Measurements from ENCODE around the gene KISS1R. TPM values are rescaled to one million over a fixed set of nuclear protein-coding genes. Genes with fewer than 3 reads are reported as not detected.
"Not testable (repeated sequence)": the region's sequence is repeated elsewhere in the genome, so short reads cannot be mapped to it uniquely, and the experiment has no call there.

Gene KISS1R
- total and polyA plus RNA-seq, 8 donors, result 0.16 to 1.0 (median 0.31) TPM; not detected in 2

- no peak for FAIRE-seq
- ATAC-seq, result no peak
- Histone ChIP-seq H3K27me3 (no peaks in the 10 kb centered on the region), H3K9me3 (no peaks in the 10 kb centered on the region), H3K4me3 (peak overlapping the region in 2 of 4 donors; percentile 17 to 26), H3K36me3 (peaks cover 0 to 25% (median 4%) of the 10 kb centered on the region in 3 donors), H3K4me1 (peaks cover 0 to 4% (median 0%) of the 10 kb centered on the region in 3 donors), H3K27ac (peak overlapping the region in 2 of 4 donors; percentile 50 to 57)
- no peak for TF ChIP-seq CTCF (IDR thresholded peaks at IDR 0.05)
- peak in 2 of 6 donors; percentile 48 to 78 for DNase-seq
- 82 to 83% methylated on average over 18 of the region's 18 CpGs for WGBS, 2 donors
- intact Hi-C loops (cut with DNase I), result no loop called here
Measured at GRCh38 chr19:890831-891230, 26.3 kb upstream of the KISS1R start.

DNA sequence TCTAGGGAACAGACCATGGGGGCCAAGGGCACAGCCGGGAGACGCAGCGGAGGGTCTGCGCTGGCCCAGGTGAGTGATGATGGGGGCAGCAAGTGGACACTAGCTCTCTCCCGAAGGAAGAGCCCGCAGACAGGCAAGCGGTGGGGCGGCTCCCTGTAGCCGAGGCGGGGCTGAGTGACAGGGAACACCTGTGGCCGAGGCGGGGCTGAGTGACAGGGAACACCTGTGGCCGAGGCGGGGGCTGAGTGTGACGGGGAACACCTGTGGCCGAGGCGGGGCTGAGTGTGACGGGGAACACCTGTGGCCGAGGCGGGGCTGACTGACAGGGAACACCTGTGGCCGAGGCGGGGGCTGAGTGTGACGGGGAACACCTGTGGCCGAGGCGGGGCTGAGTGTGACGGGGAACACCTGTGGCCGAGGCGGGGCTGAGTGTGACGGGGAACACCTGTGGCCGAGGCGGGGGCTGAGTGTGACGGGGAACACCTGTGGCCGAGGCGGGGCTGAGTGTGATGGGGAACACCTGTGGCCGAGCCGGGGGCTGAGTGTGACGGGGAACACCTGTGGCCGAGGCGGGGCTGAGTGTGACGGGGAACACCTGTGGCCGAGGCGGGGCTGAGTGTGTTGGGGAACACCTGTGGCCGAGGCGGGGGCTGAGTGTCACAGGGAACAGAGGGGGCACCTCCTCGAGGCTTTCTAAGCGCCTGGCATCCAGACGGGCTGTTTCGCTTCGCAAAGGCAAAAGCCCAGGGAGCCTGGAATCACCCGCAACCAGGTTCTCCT, 25.5 kb upstream of the KISS1R start:
- peak; percentile 86 to 95 (median 90) for DNase-seq
- Histone ChIP-seq H3K4me3 (peak overlapping the region; percentile 73 to 82 (median 78)), H3K36me3 (peaks cover 0 to 17% (median 4%) of the 10 kb centered on the region in 3 donors), H3K27ac (peak overlapping the region; percentile 74 to 96 (median 88))
- peak; percentile 22 to 55 (median 36) for ATAC-seq
- whole genome bisulfite sequencing, 2 donors, result 13 to 19% methylated on average over 47 to 50 of the region's 50 CpGs
- H3K9me3 ChIP-seq; intact Hi-C loops (cut with DNase I); H3K27me3 ChIP-seq; H3K4me1 ChIP-seq: not testable (repeated sequence)
- FAIRE-seq, result peak; percentile 13

GRCh38 chr19:892243-892893, 24.8 kb upstream of the KISS1R start:
- Histone ChIP-seq H3K9me3 (no peaks in the 10 kb centered on the region), H3K27ac (peak overlapping the region; percentile 79 to 98 (median 96)), H3K4me3 (peak overlapping the region; percentile 73 to 82 (median 78)), H3K36me3 (peaks cover 0 to 12% (median 4%) of the 10 kb centered on the region in 3 donors), H3K4me1 (peaks cover 0 to 4% (median 0%) of the 10 kb centered on the region in 3 donors), H3K27me3 (no peaks in the 10 kb centered on the region)
- ATAC-seq (peak; percentile 13 to 16 (median 15)), DNase-seq (peak in 4 of 6 donors; percentile 47 to 86 (median 69)), FAIRE-seq (no peak)
- no peak for TF ChIP-seq CTCF (IDR thresholded peaks at IDR 0.05)
- intact Hi-C loops (cut with DNase I), result no loop called here
- WGBS, 2 donors, result 2% methylated on average over 24 to 27 of the region's 27 CpGs

DNA sequence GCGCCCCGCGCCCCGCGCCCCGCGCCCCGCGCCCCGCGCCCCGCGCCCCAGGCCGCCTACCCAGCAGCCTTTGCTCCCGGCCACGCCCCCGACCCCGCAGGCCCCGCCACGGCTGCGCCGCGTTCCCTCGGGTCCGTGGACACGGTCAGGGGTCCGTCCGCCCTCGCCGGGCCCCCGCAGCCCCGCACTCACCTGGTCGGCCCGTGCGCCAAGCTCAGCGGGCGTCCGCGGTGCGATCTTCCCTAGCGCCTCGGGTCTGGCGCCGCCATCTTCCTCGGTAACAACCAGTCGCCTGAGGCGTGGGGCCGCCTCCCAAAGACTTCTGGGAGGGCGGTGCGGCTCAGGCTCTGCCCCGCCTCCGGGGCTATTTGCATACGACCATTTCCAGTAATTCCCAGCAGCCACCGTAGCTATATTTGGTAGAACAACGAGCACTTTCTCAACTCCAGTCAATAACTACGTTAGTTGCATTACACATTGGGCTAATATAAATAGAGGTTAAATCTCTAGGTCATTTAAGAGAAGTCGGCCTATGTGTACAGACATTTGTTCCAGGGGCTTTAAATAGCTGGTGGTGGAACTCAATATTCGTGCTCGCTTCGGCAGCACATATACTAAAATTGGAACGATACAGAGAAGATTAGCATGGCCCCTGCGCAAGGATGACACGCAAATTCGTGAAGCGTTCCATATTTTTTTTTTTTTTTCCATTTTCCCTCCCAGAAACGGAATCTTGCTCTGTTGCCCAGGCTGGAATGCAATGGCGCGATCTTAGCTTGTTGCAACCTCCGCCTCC, 24.0 kb upstream of the KISS1R start, which contains the start of the genes MED16 and RNU6-9:
Gene MED16 (minus strand): TSS at position 294 of the 796 bp plus-strand sequence. CDS start 2,056 bp downstream, outside the sequence.
Gene RNU6-9 (plus strand): TSS at position 591 of the 796 bp plus-strand sequence.
- Histone ChIP-seq H3K36me3 (peaks cover 0 to 12% (median 4%) of the 10 kb centered on the region in 3 donors), H3K4me1 (peaks cover 0 to 4% (median 0%) of the 10 kb centered on the region in 3 donors), H3K9me3 (no peaks in the 10 kb centered on the region), H3K27me3 (no peaks in the 10 kb centered on the region), H3K4me3 (peak within 1 kb of the TSS; percentile 73 to 82 (median 78)), H3K27ac (peak within 1 kb of the TSS; percentile 79 to 98 (median 96))
- WGBS, 2 donors, result 1 to 2% methylated on average over 55 to 69 of the region's 69 CpGs
- ATAC-seq, result peak; percentile 88 to 96 (median 94)
- peak; percentile 90 to 97 (median 92) for DNase-seq
- FAIRE-seq, result no peak
- intact Hi-C loops (cut with DNase I), result no loop called here
- TF ChIP-seq CTCF (IDR thresholded peaks at IDR 0.05), result no peak

All from pancreas (tissue), 10 donors.